Endothelial cell (in vitro differentiated cells): ENCODE results near the gene ANO9. TPM values are rescaled to one million over a fixed set of nuclear protein-coding genes. Genes with fewer than 3 reads are reported as not detected.

Experiments used
- DNase-seq: peaks from one replicate; pipeline ENCODE4 v3.0.0; 2021; ENCODE audit warnings: low spot score
- H3K27ac Mint-ChIP-seq: one replicate; pipeline ENCODE4 v1.8.0; 2021; ENCODE audit warnings: mixed read lengths, inconsistent platforms; ENCODE audit not compliant: unreplicated experiment
- H3K27me3 Mint-ChIP-seq: one replicate; pipeline ENCODE4 v1.8.0; 2021; ENCODE audit warnings: mild to moderate bottlenecking, moderate library complexity, mixed read lengths, inconsistent platforms; ENCODE audit not compliant: unreplicated experiment
- H3K36me3 Mint-ChIP-seq: one replicate; pipeline ENCODE4 v1.8.0; 2021; ENCODE audit warnings: mild to moderate bottlenecking, low read depth, mixed read lengths, inconsistent platforms; ENCODE audit not compliant: unreplicated experiment
- H3K4me1 Mint-ChIP-seq: one replicate; pipeline ENCODE4 v1.8.0; 2021; ENCODE audit warnings: mild to moderate bottlenecking, mixed read lengths, inconsistent platforms; ENCODE audit not compliant: unreplicated experiment
- H3K4me3 Mint-ChIP-seq: one replicate; pipeline ENCODE4 v1.8.0; 2021; ENCODE audit warnings: mild to moderate bottlenecking, mixed read lengths, inconsistent platforms; ENCODE audit not compliant: unreplicated experiment
- H3K9me3 Mint-ChIP-seq: one replicate; pipeline ENCODE4 v1.8.0; 2021; ENCODE audit warnings: mixed read lengths, inconsistent platforms; ENCODE audit not compliant: unreplicated experiment
- CTCF ChIP-seq: fragments of 200-600 bp; sonication (generic); IDR thresholded peaks from one replicate; pipeline ENCODE4 v1.5.0; 2021; ENCODE audit warnings: antibody characterized with exemption; ENCODE audit not compliant: unreplicated experiment
- total RNA-seq: library from RNA; stranded (reverse); fragmentation: NEBNext Ultra II Directional; extraction: Animal tissue kit (Norgen Biotek cat#: 25700); gene quantifications from one replicate; pipeline ENCODE4 v1.2.1, GENCODE V29; 2021; ENCODE audit not compliant: unreplicated experiment

Gene ANO9
- total RNA-seq, 1 donor from 2014 or later, result 0.41 TPM

GRCh38 chr11:369336-370018, 72.3 kb downstream of the ANO9 start, which contains the start of gene B4GALNT4:
TSS of gene B4GALNT4 (plus strand) at chr11:369499. CDS start at chr11:369804, 305 bp downstream.
- DNase-seq, result no peak
- Mint-ChIP-seq H3K4me1 (peaks cover 10% of the 10 kb centered on the region), H3K27me3 (peaks cover 22% of the 10 kb centered on the region), H3K9me3 (no peaks in the 10 kb centered on the region), H3K4me3 (peak within 1 kb of the TSS; percentile 91), H3K36me3 (no peaks in the 10 kb centered on the region), H3K27ac (no peak within 1 kb of the TSS)
- TF ChIP-seq CTCF, result no peak

- H3K4me1 Mint-ChIP-seq, result peaks cover 10% of the 10 kb centered on the region
- H3K27me3 Mint-ChIP-seq, result peaks cover 22% of the 10 kb centered on the region
- no peak for TF ChIP-seq CTCF
- H3K4me3 Mint-ChIP-seq, result peak overlapping the region; percentile 91
- no peaks in the 10 kb centered on the region for H3K9me3 Mint-ChIP-seq
- DNase-seq, result no peak
- H3K36me3 Mint-ChIP-seq, result no peaks in the 10 kb centered on the region
- H3K27ac Mint-ChIP-seq, result no peak overlapping the region
These were observed 73.1 kb downstream of the ANO9 start for GRCh38 chr11:368414-369335.

- no peaks in the 10 kb centered on the region for H3K9me3 Mint-ChIP-seq
- no peak for DNase-seq
- TF ChIP-seq CTCF, result no peak
- peak overlapping the region; percentile 63 for H3K4me3 Mint-ChIP-seq
- H3K4me1 Mint-ChIP-seq, result peaks cover 10% of the 10 kb centered on the region
- H3K27me3 Mint-ChIP-seq, result peaks cover 22% of the 10 kb centered on the region
- H3K36me3 Mint-ChIP-seq, result no peaks in the 10 kb centered on the region
- no peak overlapping the region for H3K27ac Mint-ChIP-seq
These were observed 73.8 kb downstream of the ANO9 start for GRCh38 chr11:367956-368413.

Other genes starting within 250 kb of the ANO9 start
- not detected for gene SCGB1C1, start 248.9 kb downstream of the ANO9 start, total RNA-seq
- gene BET1L, start 234.6 kb downstream of the ANO9 start, total RNA-seq, result 64.4 TPM
- gene RIC8A, start 234.3 kb downstream of the ANO9 start, total RNA-seq, result 89.2 TPM
- gene SIRT3, start 205.7 kb downstream of the ANO9 start, total RNA-seq, result 23.4 TPM
- 189 TPM for gene PSMD13, start 205.0 kb downstream of the ANO9 start, total RNA-seq
- gene NLRP6, start 163.6 kb downstream of the ANO9 start, total RNA-seq, result not detected
- 69.7 TPM for gene PGGHG, start 152.9 kb downstream of the ANO9 start, total RNA-seq
- not detected for gene IFITM5, start 142.5 kb downstream of the ANO9 start, total RNA-seq
- 205 TPM for gene IFITM2, start 134.2 kb downstream of the ANO9 start, total RNA-seq
- gene IFITM1, start 128.0 kb downstream of the ANO9 start, total RNA-seq, result 23.4 TPM
- 446 TPM for gene IFITM3, start 121.2 kb downstream of the ANO9 start, total RNA-seq
- 14.9 TPM for gene B4GALNT4, start 72.5 kb downstream of the ANO9 start, total RNA-seq
- gene PKP3, start 47.8 kb downstream of the ANO9 start, total RNA-seq, result 0.49 TPM
- 18.7 TPM for gene SIGIRR, start 27.0 kb downstream of the ANO9 start, total RNA-seq
- gene PTDSS2, start 8.3 kb upstream of the ANO9 start, total RNA-seq, result 46.4 TPM
- 61.1 TPM for gene RNH1, start 65.2 kb upstream of the ANO9 start, total RNA-seq
- 92.4 TPM for gene HRAS, start 93.6 kb upstream of the ANO9 start, total RNA-seq
- 2.6 TPM for gene LRRC56, start 95.5 kb upstream of the ANO9 start, total RNA-seq
- 4.2 TPM for gene LMNTD2, start 118.7 kb upstream of the ANO9 start, total RNA-seq
- gene RASSF7, start 119.0 kb upstream of the ANO9 start, total RNA-seq, result 8.9 TPM
- 29.5 TPM for gene PHRF1, start 134.5 kb upstream of the ANO9 start, total RNA-seq
- 11.6 TPM for gene IRF7, start 173.9 kb upstream of the ANO9 start, total RNA-seq
- gene CDHR5, start 182.9 kb upstream of the ANO9 start, total RNA-seq, result not detected
- 1.8 TPM for gene SCT, start 185.2 kb upstream of the ANO9 start, total RNA-seq
- gene DRD4, start 195.3 kb upstream of the ANO9 start, total RNA-seq, result 0.33 TPM